RKO (cell line): ENCODE measurements around the gene ZNF778.

Experiments
- DNase-seq: peaks from one replicate; pipeline ENCODE4 v3.0.0-alpha.2; 2016; ENCODE audit warnings: low spot score

The ZNF778 gene

GRCh38 chr16:89194340-89195311 lies 22.9 kb upstream of the ZNF778 start:
- no peak for DNase-seq

- DNase-seq, result no peak
Measured at GRCh38 chr16:89195521-89196171, 21.9 kb upstream of the ZNF778 start.

- no peak for DNase-seq
Measured at GRCh38 chr16:89197033-89197632, 20.4 kb upstream of the ZNF778 start.

GRCh38 chr16:89197633-89198416 lies 19.7 kb upstream of the ZNF778 start:
- DNase-seq, result no peak

DNA sequence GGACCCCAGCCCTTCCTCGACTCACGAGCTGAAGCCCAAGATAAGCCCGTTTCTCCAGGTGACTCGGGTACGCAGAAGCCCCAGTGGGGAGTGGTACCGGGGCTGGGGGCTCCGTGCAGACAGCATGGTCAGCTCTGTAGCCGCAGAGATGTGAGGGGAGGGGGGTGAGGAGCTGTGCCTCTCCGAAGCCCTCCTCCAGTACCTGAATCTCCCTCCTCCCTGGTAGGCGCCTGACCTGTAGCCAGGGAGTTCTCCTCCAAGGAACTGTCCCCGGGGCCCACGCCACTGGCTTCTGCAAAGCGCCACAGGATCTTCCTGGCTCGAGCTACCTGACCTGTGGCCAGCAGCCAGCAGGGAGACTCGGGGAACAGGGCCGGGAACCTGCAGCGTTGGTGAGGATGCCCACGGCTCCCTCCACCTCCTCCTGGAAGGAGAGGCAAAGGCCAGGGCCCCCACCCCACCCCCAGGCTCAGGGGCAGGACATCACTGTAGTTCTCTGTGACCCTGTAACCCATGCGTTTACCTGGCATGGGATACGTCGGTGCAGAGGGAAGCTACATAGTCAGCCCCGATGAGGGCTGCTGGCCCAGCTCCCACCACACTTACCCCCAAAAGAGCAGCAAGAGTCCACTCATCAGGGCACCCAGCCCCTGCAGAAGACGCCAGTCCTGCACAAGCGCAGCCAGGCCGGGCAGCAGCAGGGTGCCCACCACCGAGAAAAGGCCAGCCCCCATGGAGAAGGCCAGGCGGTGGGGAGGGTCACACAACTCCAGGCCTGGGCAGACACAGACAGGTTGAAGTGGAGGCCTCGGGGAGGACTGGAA lies 18.9 kb upstream of the ZNF778 start:
- DNase-seq, result no peak

- no peak for DNase-seq
Measured at GRCh38 chr16:89199241-89200123, 18.0 kb upstream of the ZNF778 start.

GRCh38 chr16:89200124-89200849 lies 17.2 kb upstream of the ZNF778 start, which contains the start of gene SLC22A31:
SLC22A31 (minus strand) TSS chr16:89200537; CDS start chr16:89200501, 36 bp downstream.
- DNase-seq, result no peak

GRCh38 chr16:89200850-89201411 lies 16.6 kb upstream of the ZNF778 start:
- no peak for DNase-seq

DNA sequence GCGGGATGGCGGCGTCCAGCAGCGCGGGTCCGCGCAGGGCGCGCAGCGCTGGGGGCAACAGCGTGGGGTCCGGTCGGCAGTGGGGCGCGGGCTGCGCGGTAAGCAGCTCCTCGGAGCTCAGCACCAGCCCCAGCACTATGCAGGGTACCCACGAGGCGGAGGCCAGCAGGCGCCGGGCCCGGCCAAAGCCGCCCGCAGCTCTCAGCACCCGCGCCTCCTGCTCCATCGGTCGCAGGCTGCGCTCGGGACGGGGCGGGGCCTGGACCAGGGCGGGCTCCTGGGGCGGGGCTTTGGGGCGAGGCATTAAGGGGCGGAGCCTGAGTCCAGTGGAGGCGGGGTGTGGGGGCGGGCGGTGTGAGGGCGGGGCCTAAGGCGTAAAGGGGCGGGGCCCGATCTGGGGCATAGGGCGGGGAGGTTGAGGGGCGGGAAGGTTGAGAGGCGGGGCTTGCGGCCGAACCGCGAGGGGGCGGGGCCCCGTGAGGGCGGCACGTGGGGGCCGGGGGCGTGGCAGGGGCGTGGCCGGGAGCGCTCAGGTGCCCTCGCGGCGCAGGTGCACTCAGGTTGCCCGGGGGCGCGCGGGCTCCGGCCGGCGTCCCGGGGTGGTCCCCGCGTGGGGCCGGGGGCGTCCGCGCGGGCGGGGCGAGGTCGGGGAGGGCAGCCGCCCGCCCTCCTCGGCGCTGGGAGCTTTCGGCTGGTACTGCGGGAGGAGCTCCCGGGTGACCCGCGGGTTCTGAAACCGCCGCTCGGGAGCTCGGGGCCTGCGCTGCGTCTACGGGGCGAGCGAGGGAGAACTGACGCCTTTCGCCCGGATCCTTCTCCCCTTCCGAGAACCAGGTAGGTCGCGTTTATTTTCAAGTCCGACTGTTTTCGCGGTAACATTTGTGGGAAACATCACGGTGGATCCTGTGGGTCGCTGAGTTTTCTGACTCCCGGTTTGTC lies 15.8 kb upstream of the ZNF778 start:
- no peak for DNase-seq

- DNase-seq, result no peak
Measured at GRCh38 chr16:89202422-89203215, 14.9 kb upstream of the ZNF778 start.

- no peak for DNase-seq
Measured at GRCh38 chr16:89207993-89208392, 9.5 kb upstream of the ZNF778 start.

DNA sequence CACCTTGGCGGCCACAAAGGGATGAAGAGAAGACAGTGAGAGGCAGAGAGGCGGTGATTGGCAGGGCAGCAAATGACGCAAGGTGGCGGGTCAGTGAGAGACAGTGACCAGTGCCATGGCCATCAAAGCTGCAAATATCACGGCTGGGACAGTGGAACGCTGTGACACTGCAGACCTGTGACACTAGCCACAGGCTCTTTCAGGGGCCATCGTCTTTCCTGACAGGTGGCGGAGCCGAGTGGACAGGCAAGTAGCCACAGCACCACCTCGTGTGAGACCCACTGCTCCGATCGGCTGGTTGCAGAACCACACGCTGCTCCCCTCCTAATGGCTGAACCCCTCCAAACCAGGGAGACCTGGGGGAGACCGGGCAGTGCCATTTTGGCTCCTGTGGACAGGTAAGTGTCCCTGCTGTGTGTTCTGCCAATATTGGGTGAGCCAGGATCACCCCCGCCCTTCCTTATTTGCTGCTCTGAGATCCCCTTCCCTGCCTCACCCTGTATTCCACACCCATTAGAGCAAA lies 7.9 kb upstream of the ZNF778 start:
- no peak for DNase-seq

GRCh38 chr16:89210165-89210903 lies 7.2 kb upstream of the ZNF778 start:
- DNase-seq, result no peak

DNA sequence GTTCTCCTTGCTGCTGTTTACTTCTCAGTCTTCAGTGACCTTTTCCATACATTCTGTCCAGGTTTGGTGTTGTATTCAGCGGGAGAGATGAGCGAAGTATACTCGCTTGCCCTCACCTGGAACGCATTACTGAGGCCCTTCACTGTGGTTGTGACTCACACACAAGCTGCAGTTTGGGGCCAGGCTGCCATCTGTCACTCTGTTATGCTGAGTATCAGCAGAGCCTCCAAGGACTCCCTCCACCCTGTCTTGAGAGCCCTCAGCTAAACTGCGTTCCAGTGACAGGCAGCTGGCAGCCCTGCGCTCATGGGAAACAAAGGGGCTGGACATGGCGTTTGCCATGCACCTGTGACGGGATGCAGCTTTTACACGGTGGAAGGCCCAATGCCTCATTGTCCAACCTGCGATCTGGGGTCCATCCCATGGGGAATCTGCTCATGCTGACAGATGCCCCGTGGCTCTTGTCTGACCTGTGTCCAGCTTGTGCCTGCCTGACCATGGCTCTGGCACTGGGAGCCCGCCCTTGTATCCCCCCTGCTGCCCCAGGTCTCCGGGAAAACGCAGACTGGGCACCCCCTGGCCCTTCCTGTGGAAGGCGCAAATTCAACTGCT lies 6.5 kb upstream of the ZNF778 start:
- DNase-seq, result no peak

DNA sequence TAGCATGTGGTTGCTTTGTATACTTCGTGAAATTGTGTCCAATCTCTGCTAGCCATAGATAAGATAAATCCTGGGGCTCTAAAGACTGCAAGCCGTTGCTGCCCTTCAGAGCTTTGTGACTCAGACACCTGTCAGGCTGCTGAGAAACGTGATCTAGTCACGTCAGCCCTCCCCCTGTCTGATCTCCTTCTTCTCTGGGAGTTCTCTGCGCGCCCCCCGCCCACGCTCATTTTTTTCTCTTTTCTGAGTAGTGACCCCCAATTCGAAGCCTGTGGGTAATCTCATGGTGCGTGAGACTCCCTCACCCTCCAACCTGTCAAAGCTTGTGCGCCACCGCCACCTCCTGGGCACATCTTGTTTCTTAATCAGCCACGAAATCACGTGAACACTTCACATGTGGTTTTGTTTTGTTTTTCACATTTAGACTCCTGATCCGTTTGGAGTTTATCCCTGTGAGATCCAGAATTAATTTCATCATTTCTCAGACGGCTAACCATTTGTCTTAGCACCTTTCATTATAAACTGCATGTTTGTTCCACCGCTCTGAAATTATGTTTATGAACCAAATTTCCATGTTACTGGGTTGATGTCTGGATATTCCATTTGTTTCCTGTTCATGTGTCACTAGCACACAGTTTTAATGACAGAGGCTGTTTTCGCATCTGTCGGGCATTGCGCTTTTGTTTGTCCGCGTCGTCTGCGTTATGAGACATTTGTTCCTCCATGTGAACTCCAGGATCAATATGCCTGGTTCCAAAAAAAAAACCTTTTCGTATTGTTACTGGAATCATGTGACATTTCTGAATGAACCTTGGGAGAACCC lies 977 bp upstream of the ZNF778 start:
- peak; percentile 80 for DNase-seq
